Erythroblast (primary cell): ENCODE results near the gene SEC14L3.

Experiments
- GATA1 ChIP-seq: IDR thresholded peaks from 2 replicates; pipeline ENCODE4 v1.6.1; 2011; ENCODE audit warnings: low read depth, mild to moderate bottlenecking, control low read depth, low read length, moderate library complexity
- POLR2A ChIP-seq: IDR thresholded peaks from 2 replicates; pipeline ENCODE4 v1.6.1; 2011; ENCODE audit warnings: mild to moderate bottlenecking, low read length

GRCh38 chr22:30434843-30435242, 37.0 kb downstream of the SEC14L3 start:
- TF ChIP-seq POLR2A (no peak), GATA1 (no peak)
